Fibroblast of peridontal ligament (primary cell): ENCODE data around the gene FBXO39.
"Not testable (repeated sequence)": the region's sequence is repeated elsewhere in the genome, so short reads cannot be mapped to it uniquely, and the experiment has no call there.

Experiments
- DNase-seq: peaks from one replicate; pipeline ENCODE4 v3.0.0-alpha.2; 2010; ENCODE audit errors: extremely low read depth

The FBXO39 gene

GRCh38 chr17:6775871-6776405 is at the start of gene FBXO39:
Gene FBXO39 (plus strand): TSS chr17:6776215. CDS start chr17:6779869, 3,654 bp downstream.
- no peak for DNase-seq

- no peak for DNase-seq
These were observed 46.5 kb upstream of the FBXO39 start for GRCh38 chr17:6729531-6729930.

- DNase-seq: not testable (repeated sequence)
These were observed 29.4 kb upstream of the FBXO39 start for GRCh38 chr17:6746665-6747064.

- no peak for DNase-seq
These were observed 27.4 kb upstream of the FBXO39 start for GRCh38 chr17:6748617-6749016.

GRCh38 chr17:6749519-6749918 is 26.5 kb upstream of the FBXO39 start:
- peak; percentile 18 for DNase-seq

- DNase-seq: peak; percentile 100
These were observed 23.7 kb upstream of the FBXO39 start for GRCh38 chr17:6752068-6752909.

- DNase-seq: peak; percentile 77
These were observed 23.0 kb upstream of the FBXO39 start for GRCh38 chr17:6753006-6753445.

- DNase-seq: no peak
These were observed 22.5 kb upstream of the FBXO39 start for GRCh38 chr17:6753546-6753945.

GRCh38 chr17:6755281-6755680 is 20.7 kb upstream of the FBXO39 start:
- DNase-seq: peak; percentile 67

GRCh38 chr17:6755731-6756184 is 20.3 kb upstream of the FBXO39 start, which contains the start of gene XAF1:
Gene XAF1 (plus strand): TSS chr17:6756046. CDS start chr17:6756079, 33 bp downstream.
- DNase-seq: peak; percentile 77

- no peak for DNase-seq
These were observed 19.5 kb upstream of the FBXO39 start for GRCh38 chr17:6756425-6757031.

GRCh38 chr17:6757747-6758146 is 18.3 kb upstream of the FBXO39 start:
- no peak for DNase-seq

- no peak for DNase-seq
These were observed 14.2 kb upstream of the FBXO39 start for GRCh38 chr17:6761779-6762178.

- no peak for DNase-seq
These were observed 7.6 kb upstream of the FBXO39 start for GRCh38 chr17:6768447-6768846.

GRCh38 chr17:6772016-6772415 is 4.0 kb upstream of the FBXO39 start:
- no peak for DNase-seq

- not testable (repeated sequence) for DNase-seq
These were observed 1.1 kb upstream of the FBXO39 start for GRCh38 chr17:6774906-6775305.

- no peak for DNase-seq
These were observed 3.4 kb downstream of the FBXO39 start for GRCh38 chr17:6779411-6779810.

GRCh38 chr17:6780001-6780400 is 4.0 kb downstream of the FBXO39 start:
- DNase-seq: no peak

GRCh38 chr17:6780886-6781285 is 4.9 kb downstream of the FBXO39 start:
- DNase-seq: no peak

- DNase-seq: no peak
These were observed 6.2 kb downstream of the FBXO39 start for GRCh38 chr17:6782244-6782643.

- peak; percentile 46 for DNase-seq
These were observed 10.6 kb downstream of the FBXO39 start for GRCh38 chr17:6786618-6787017.

- no peak for DNase-seq
These were observed 11.2 kb downstream of the FBXO39 start for GRCh38 chr17:6787081-6787693.
